K562 (cell line): ENCODE data around the gene NUP50. TPM values are rescaled to one million over a fixed set of nuclear protein-coding genes. Genes with fewer than 3 reads are reported as not detected.

Experiments used
- ARNT ChIP-seq, 2 experiments: fragments of 450-650 bp; IDR thresholded peaks; 2 replicates each; pipeline ENCODE4 v1.6.1; 2016; ENCODE audit warnings: mild to moderate bottlenecking in 1 of 2
- ATF7 ChIP-seq: fragments of 450-650 bp; IDR thresholded peaks from 2 replicates; pipeline ENCODE4 v1.7.1; 2014; ENCODE audit warnings: mild to moderate bottlenecking, moderate library complexity
- BCLAF1 ChIP-seq, 2 experiments: fragments of 450-650 bp in 1 of 2; IDR thresholded peaks; 2 replicates each; pipeline ENCODE4 v1.6.1; 2011 to 2017; ENCODE audit warnings: low read depth in 2 of 2, antibody characterized with exemption in 1 of 2, borderline replicate concordance in 1 of 2, low read length in 1 of 2, mild to moderate bottlenecking in 1 of 2, mixed read lengths in 1 of 2; ENCODE audit not compliant: control insufficient read depth in 1 of 2
- FIP1L1 ChIP-seq: fragments of 200-400 bp; formaldehyde crosslinking; IDR thresholded peaks from 2 replicates; pipeline ENCODE4 v1.6.1; 2018; ENCODE audit warnings: mild to moderate bottlenecking, low read depth, low read length; ENCODE audit not compliant: poor library complexity, severe bottlenecking
- GTF2F1 ChIP-seq: IDR thresholded peaks from 2 replicates; pipeline ENCODE4 v1.6.1; 2011; ENCODE audit warnings: low read depth, low read length, improper control_type of control experiment
- NCOA2 ChIP-seq, 2 experiments: fragments of 450-650 bp; IDR thresholded peaks; 2 replicates each; pipeline ENCODE4 v1.6.1; 2018; ENCODE audit warnings: mild to moderate bottlenecking in 2 of 2, moderate library complexity in 1 of 2; ENCODE audit not compliant: partially characterized antibody in 2 of 2
- NCOR1 ChIP-seq: fragments of 450-650 bp; IDR thresholded peaks from 2 replicates; pipeline ENCODE4 v1.6.1; 2016; ENCODE audit warnings: mild to moderate bottlenecking, moderate library complexity
- RBM14 ChIP-seq: fragments of 200-400 bp; formaldehyde crosslinking; IDR thresholded peaks from 2 replicates; pipeline ENCODE4 v1.6.1; 2018; ENCODE audit warnings: low read depth, mild to moderate bottlenecking, low read length, moderate library complexity, borderline replicate concordance; ENCODE audit not compliant: insufficient read depth
- TAF1 ChIP-seq: IDR thresholded peaks from 2 replicates; pipeline ENCODE4 v1.6.1; 2011; ENCODE audit warnings: mild to moderate bottlenecking, low read length, moderate library complexity; ENCODE audit not compliant: insufficient read depth, control insufficient read depth, severe bottlenecking; ENCODE audit errors: extremely low read depth
- TEAD2 ChIP-seq: fragments of 450-650 bp; IDR thresholded peaks from 2 replicates; pipeline ENCODE4 v1.6.1; 2016; ENCODE audit warnings: missing genetic modification characterization, control low read depth, missing compliant biosample characterization
- ZBTB40 ChIP-seq, 2 experiments: fragments of 450-650 bp in 1 of 2; sonication (generic) in 1 of 2; formaldehyde crosslinking in 1 of 2; IDR thresholded peaks; 2 replicates each; pipeline versions ENCODE4 v1.7.1 to v1.9.0; 2016 to 2022; ENCODE audit warnings: inconsistent platforms in 1 of 2, mild to moderate bottlenecking in 1 of 2, missing genetic modification reagents in 1 of 2
- ZNF12 ChIP-seq: sonication (generic); formaldehyde crosslinking; IDR thresholded peaks from 2 replicates; pipeline ENCODE4 v1.4.0; 2020; ENCODE audit warnings: mild to moderate bottlenecking, missing genetic modification reagents
- ZNF583 ChIP-seq: fragments of 250-450 bp; sonication (Bioruptor Pico); IDR thresholded peaks from 2 replicates; pipeline ENCODE4 v1.4.0; 2020
- polyA plus RNA-seq, 8 experiments: library from polyadenylated mRNA; depleted of rRNA in 4 of 8; stranded (reverse) in 5 of 8; unstranded in 3 of 8; fragments of >200 nt; fragmentation: Nextera tagmentation in 2 of 8; fragmentation: Illumina TruSeq in 1 of 8; extraction: Ambion mirVana in 2 of 8; extraction: Trizol in 1 of 8; gene quantifications; 2 replicates each; pipeline versions ENCODE4 v1.2.1 to v1.2.3, GENCODE V29; 2011 to 2014; ENCODE audit warnings: inconsistent platforms in 1 of 8, missing spikeins in 1 of 8
- total RNA-seq, 7 experiments: library from RNA; depleted of rRNA in 6 of 7; stranded (reverse); fragments of >200 nt in 6 of 7; fragmentation: Illumina TruSeq in 2 of 7; extraction: Trizol in 2 of 7; gene quantifications; 2 replicates each; pipeline versions ENCODE4 v1.2.1 to v1.2.3, GENCODE V29; 2011 to 2021; ENCODE audit warnings: low replicate concordance in 1 of 7

The NUP50 gene
- total and polyA plus RNA-seq, 9 of the 15 experiments (the other 6 are each of a cell fraction or from before 2014, with no cell fraction given), result 23.8 to 83.7 (median 55.3) TPM

GRCh38 chr22:45169591-45170466, 6.1 kb downstream of the NUP50 start (continued):
- TF ChIP-seq TEAD2 (tag) (no peak), RBM14 (no peak), ARNT (IDR thresholded peaks at IDR 0.05) (no peak), ZBTB40 (IDR thresholded peaks at IDR 0.05) (no peak), ZBTB40 (CRISPR knock-in tag; IDR thresholded peaks at IDR 0.05) (no peak), ATF7 (no peak), GTF2F1 (no peak), TAF1 (no peak), FIP1L1 (no peak), ZNF583 (CRISPR knock-in tag) (no peak), BCLAF1 (IDR thresholded peaks at IDR 0.05; ENCODE audit: borderline replicate concordance in 1 of 2, control insufficient read depth in 1 of 2, low read depth in 2 of 2, low read length in 1 of 2) (no peak), NCOA2 (IDR thresholded peaks at IDR 0.05; ENCODE audit: partially characterized antibody in 2 of 2) (no peak), ZNF12 (CRISPR knock-in tag) (no peak), NCOR1 (no peak; the same call in 1 of the 2 replicates)
